ENCODE data around the gene ALS2CL. TPM values are rescaled to one million over a fixed set of nuclear protein-coding genes. Genes with fewer than 3 reads are reported as not detected.

ALS2CL gene
- total RNA-seq, 1 experiment from 2014 or later = 4.9 TPM

DNA sequence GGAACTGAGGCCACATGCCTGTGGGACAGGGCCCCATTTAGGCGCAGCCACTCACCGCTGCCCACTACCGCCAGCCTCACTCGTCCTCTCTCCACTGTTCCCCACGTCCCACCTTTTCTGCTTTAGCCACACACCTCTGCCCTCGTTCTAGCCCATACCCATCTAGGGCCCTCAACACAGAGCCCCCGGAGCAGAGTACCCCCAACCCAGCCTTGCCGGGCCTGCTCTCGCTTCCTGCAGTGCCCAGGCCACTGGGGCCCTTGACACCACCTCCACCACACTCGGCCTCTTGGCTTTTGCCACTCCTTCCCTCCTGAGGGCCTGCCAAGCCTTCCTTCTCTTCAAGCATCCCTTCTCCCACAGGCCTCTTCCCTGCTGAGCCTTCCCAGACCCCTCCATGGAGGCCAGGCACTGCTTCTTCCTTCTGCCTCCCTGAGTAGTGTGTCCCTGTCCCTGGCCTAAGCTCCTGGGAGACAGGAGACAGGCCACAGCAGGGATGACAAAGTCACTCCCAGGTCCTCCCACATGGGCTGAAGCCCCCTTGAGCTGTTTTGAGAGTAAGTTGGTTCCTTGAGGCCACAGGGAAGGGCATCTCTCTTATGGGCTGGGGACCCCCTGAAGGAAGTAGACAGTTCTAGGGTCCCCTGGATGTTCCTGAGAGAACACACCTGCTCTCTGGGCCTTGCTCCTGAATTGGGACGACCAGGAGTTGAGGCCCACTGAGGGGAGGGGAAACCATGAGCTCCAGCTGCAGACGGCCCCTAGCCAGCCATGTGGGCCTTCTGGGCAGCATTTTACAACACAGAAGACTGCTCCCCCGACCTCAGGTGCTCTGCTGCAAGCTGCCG is 19.8 kb upstream of the ALS2CL start:
- no peak overlapping the region for H2BK120ac ChIP-seq (ENCODE audit: low read depth, low read length, poor library complexity, severe bottlenecking)
- Mint-ChIP-seq H3K36me3 (ENCODE audit: insufficient read depth in 1 of 3, low read depth in 3 of 3) (no peaks in the 10 kb centered on the region), H3K27ac (peak overlapping the region in 2 of 3 experiments; percentile 75 to 92; a peak in 3 of 7 replicates), H3K9me3 (no peaks in the 10 kb centered on the region), H3K4me1 (peaks cover 2 to 4% of the 10 kb centered on the region in 2 experiments; a peak in 3 of 4 replicates), H3K27me3 (ENCODE audit: low read depth) (peaks cover 2% of the 10 kb centered on the region), H3K4me3 (no peak overlapping the region; a peak in 1 of 5 replicates)
- H3K4me1 ChIP-seq (ENCODE audit: insufficient read depth, low read length) = no peaks in the 10 kb centered on the region
- TF ChIP-seq, protein P1, sequence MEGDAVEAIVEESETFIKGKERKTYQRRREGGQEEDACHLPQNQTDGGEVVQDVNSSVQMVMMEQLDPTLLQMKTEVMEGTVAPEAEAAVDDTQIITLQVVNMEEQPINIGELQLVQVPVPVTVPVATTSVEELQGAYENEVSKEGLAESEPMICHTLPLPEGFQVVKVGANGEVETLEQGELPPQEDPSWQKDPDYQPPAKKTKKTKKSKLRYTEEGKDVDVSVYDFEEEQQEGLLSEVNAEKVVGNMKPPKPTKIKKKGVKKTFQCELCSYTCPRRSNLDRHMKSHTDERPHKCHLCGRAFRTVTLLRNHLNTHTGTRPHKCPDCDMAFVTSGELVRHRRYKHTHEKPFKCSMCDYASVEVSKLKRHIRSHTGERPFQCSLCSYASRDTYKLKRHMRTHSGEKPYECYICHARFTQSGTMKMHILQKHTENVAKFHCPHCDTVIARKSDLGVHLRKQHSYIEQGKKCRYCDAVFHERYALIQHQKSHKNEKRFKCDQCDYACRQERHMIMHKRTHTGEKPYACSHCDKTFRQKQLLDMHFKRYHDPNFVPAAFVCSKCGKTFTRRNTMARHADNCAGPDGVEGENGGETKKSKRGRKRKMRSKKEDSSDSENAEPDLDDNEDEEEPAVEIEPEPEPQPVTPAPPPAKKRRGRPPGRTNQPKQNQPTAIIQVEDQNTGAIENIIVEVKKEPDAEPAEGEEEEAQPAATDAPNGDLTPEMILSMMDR (conservative IDR thresholded peaks at IDR 0.05) = no peak
- no peak overlapping the region for H2BK20ac ChIP-seq (ENCODE audit: low read depth, low read length, poor library complexity, severe bottlenecking)
- no peak overlapping the region for H3K18ac ChIP-seq (ENCODE audit: insufficient read length, low read depth, low read length)
- no peaks in the 10 kb centered on the region for H3K79me2 ChIP-seq (ENCODE audit: insufficient read depth, low read length)
- no peak overlapping the region for H4K8ac ChIP-seq (replicated peaks; ENCODE audit: insufficient read length, low read depth, low read length)
- no CpG with 5 or more reads among the region's 14 CpGs for WGBS (ENCODE audit: extremely low coverage, insufficient read length, low lambda C conversion rate)
- no peak overlapping the region for H3K27ac ChIP-seq (ENCODE audit: insufficient read length, low read depth, low read length)
- H3K9me3 ChIP-seq (ENCODE audit: control insufficient read depth, low read depth, low read length) = no peaks in the 10 kb centered on the region
- H4K5ac ChIP-seq (ENCODE audit: insufficient read length, low read depth, low read length) = no peak overlapping the region
- no peak overlapping the region for H3K4ac ChIP-seq (ENCODE audit: low read depth, low read length)
- H3K56ac ChIP-seq (ENCODE audit: insufficient read length, low read depth, low read length) = no peak overlapping the region
- H2BK15ac ChIP-seq (ENCODE audit: low read depth, low read length) = no peak overlapping the region
- no peaks in the 10 kb centered on the region for H3K23me2 ChIP-seq (ENCODE audit: insufficient read length, low read depth, low read length, poor library complexity, severe bottlenecking)
- H2AFZ ChIP-seq (ENCODE audit: low read length) = no peak overlapping the region
- no peak overlapping the region for H2BK5ac ChIP-seq (ENCODE audit: insufficient read length, low read length)
- no peak overlapping the region for H3K23ac ChIP-seq (ENCODE audit: insufficient read length, low read depth, low read length)
- DNase-seq = no peak
- H3K4me2 ChIP-seq (ENCODE audit: insufficient read depth, insufficient read length, low read length) = no peak overlapping the region
- H2AK5ac ChIP-seq (ENCODE audit: insufficient read length, low read length) = no peak overlapping the region
- no peak overlapping the region for H2BK12ac ChIP-seq (ENCODE audit: insufficient read length, low read depth, low read length)
- no peak overlapping the region for H3K9ac ChIP-seq (ENCODE audit: extremely low read depth, insufficient read length, low read length)
- no peaks in the 10 kb centered on the region for H4K20me1 ChIP-seq (ENCODE audit: control insufficient read depth, insufficient read depth, insufficient read length)
- H3K27me3 ChIP-seq (ENCODE audit: insufficient read depth, low read length) = no peaks in the 10 kb centered on the region
- no peak overlapping the region for H4K91ac ChIP-seq (ENCODE audit: insufficient read length, low read depth, low read length)
- no peaks in the 10 kb centered on the region for H3K79me1 ChIP-seq (ENCODE audit: insufficient read depth, low read depth, low read length, poor library complexity, severe bottlenecking)
- H3T11ph ChIP-seq (ENCODE audit: low read length) = no peak overlapping the region
- H3K14ac ChIP-seq (ENCODE audit: insufficient read depth, low read length) = no peak overlapping the region
